Ecto neural progenitor cell (in vitro differentiated cells): Measurements from ENCODE around the gene RRBP1.

Experiments
- DNase-seq: peaks from one replicate; pipeline ENCODE4 v3.0.0-alpha.2; 2018; ENCODE audit warnings: low spot score

RRBP1 gene

DNA sequence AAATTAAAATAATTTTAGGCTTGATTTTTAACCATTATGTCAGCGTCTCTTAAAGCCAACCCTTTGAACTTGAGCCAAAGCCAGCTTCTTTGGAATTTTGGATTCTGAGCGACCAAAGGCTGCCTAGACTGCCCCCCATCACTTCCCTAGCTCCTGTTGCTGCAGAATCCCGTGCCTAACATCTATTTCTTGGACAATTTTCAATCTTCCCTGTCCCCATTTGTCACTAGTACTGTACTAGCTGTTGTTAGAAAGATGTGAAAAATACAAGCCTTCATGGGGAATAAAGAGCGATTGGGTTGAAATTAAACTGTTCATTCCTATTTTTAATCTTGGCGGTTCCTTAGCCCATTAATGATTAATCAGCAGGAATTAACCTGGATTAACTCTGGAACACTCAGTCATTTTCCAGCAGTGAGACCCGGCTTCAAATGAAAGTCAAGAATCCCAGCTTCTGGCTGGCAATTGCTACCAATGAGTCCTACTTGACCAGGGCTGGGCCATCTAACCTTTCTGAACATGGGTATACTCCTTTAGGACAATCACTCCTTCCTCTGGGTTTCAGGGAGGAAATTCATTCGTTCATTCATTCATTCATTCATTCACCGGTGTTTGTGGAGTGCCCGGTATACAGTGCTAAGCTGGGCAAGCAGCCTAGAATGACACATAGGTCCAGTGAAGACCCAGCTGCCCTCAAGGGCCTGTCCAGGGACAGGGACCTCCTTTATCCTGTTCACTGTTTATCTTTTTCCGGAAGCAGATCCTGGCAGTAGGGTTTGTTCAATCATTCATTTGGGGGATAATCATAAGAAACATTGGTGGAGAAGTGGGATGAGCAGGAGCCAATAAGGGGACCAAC, 1.4 kb upstream of the RRBP1 start:
- DNase-seq: no peak

DNA sequence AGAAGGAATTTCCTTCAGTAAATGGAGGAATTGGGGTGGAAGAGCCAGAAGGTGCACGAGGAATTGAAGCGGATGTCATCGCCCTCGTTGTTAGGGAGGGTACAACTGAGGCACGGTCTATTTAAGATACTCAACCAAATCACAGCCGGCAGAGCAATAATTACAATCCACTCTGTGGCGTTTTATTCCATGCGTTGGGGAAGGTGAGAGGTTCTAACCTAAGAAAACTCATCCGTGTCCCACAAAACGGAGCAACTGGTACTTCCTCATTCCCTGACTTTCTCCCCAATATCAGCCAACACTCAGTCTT, 802 bp upstream of the RRBP1 start:
- DNase-seq: no peak

DNA sequence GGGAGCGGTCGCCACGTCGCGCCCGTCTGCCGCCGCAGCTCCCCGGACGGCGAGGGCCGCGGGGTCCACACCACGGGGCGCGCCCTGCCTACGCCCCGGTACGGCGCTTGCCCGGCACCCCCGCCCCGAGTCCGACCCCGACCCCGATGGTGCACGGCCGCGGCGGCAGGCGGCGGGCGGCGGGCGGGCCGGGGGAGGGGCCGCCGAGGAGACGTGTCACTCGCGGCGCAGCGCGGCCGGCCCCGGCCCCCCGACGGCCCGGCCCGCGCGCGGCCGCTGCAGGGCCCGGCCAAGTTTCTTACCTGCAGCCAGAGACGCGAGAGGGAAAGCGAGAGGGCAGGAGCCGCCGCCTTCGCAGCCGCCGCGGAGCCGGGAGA, 328 bp downstream of the RRBP1 start:
- no peak for DNase-seq

DNA sequence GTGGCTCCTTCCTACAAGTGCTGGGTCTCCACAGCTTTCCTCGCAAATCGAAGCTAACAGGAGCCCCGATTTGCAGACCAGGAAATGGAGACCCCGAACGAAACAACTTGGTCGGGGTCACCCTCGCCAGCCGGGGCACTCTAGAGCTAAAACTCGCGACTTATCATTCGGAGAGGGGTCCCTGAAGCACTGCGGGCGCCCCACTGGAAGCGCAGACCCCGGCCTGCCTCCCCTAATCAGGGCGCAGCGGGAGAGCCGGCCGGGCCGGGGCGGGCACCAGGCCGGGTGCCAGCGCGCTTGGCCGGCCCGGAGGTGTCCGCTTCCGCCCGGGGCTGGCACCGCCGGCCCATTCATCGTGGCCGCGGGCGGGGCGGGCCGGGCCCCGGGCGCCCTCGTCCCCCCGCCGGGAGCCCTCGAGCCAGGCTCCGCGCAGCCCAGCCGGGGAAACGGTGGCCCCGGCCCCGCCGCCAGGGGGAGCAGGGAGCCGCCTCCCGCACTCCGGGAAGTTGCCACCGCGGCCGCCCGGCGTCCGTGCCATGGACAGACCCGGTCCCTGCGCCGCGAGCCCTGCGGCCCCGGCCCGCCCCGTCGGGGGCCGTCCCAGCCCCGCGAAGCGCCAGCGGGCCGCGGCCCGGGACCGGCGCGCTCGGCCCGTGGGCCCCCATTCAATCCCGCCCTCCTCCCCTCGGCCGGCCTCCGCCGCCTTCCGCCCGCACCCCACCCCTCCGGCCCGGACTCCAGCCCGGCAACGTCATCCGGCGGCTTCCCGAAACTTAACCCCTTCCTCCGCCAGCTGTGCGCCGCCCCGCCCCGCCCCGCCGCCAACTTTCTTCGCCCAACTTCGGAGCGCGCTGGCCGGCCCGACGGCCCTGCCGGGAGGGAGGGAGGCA, 961 bp downstream of the RRBP1 start:
- peak; percentile 92 for DNase-seq

DNA sequence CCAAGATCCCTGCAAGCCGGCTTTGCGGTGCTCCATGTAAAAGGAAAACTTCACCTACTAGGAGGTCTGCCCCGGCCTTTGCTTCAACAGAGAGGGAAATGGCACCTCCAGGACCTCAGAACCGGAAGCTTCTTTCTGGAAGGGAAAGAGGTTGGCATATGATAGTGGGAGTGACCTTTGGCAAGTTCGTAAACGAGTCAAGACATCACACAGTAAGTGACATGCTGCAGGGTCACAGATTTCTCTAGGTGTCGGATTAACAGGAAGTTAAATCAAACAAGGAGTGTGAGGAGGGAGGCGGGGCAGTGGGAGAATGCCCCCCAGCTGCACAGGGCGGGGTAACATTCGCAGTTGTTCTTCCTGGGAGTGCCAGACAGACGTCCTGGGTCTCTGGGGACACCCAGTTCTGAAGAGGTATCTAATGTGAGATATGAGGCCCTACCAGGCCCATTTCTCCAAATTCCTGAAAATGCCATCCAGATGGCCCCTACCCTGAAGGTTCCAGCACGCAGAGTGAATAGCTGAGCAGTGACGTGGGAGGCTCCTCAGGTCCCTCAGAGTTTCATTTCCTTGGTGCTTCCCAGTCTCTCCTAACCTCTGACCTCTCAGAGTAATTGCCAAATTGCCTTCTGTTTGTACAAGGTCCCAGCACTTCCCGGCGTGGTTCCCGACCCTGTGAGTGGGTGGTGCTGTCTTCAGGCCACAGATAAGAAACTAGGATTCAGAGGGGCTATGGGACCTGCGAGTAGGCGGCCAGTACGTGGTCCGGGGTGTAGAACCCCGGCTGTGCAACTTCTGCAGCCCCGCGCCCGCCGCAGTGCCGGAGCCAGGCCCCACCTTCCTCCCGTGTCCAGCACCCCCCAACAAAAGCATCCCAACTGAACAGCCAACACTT, 1.9 kb downstream of the RRBP1 start:
- peak; percentile 64 for DNase-seq

DNA sequence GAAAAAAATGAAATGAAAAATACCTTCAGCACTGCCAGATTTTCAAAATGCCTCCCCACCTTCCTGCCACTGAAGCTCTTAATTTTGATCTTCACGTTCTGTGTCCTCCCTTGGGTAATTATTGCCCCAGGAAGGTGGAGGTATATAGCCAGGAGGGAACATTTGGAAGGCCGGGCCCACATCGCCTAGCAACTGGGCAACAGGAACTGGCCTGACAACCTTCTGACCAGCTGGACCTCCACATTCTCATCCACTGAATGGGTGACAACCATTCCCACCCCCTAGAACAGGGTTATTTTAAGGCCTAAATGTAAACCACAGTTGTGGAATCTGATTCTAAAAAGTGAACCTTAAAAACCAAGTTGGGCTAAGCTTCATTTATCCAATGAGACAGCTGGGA, 3.2 kb downstream of the RRBP1 start:
- no peak for DNase-seq

DNA sequence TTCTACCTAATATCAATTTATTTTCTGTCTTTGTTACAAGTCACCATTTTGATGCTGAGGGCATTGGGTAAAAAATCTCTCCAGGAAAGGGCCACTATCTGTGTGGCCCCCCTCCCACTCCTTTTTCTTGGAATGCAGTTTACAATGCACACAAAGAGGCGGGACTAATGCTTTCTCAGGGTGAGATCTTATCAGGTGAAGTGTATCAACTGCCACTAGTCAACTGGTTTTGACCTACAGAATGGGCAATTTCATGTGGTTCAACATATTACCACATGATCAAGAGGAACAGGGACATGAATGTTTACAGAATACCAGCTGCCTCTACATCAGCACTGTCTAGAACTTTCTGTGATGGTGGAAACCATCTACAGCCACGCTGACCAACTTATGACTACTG, 3.7 kb downstream of the RRBP1 start:
- DNase-seq: no peak

DNA sequence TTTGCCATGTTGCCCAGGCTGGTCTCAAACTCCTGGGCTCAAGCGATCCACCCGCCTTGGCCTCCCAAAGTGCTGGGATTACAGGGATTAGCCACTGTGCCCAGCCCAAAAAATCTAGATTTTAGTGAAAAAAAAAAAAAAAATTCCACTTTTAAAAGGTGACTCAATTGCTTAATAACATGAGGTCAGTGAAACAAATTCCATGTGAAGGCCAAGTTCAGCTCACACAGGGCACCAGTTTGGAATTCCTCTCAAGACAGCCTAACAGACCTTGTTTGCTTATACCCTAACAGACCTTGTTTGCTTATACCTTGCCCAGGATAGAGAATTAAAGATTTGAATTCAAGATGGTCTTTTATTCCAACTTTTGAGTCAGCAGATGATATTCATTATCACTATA, 5.1 kb downstream of the RRBP1 start:
- DNase-seq: no peak

DNA sequence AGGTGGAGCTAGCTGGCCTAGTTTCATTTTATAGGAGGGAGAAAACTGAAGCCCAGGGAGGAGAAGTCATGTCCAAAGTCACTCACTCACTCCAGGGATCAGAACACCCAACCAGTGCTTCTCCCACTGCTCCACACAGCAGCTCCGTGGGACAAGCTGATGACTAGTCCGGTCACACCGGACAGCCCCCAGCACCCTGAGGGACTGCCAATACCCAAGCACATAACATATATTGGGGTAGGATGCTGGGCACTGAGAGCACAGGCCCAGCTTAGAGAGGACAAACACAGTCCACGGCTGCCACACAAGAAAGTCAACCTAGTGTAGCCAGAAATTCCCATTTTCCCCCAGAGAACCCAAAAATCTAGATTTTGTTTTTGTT, 5.7 kb downstream of the RRBP1 start:
- DNase-seq: no peak

DNA sequence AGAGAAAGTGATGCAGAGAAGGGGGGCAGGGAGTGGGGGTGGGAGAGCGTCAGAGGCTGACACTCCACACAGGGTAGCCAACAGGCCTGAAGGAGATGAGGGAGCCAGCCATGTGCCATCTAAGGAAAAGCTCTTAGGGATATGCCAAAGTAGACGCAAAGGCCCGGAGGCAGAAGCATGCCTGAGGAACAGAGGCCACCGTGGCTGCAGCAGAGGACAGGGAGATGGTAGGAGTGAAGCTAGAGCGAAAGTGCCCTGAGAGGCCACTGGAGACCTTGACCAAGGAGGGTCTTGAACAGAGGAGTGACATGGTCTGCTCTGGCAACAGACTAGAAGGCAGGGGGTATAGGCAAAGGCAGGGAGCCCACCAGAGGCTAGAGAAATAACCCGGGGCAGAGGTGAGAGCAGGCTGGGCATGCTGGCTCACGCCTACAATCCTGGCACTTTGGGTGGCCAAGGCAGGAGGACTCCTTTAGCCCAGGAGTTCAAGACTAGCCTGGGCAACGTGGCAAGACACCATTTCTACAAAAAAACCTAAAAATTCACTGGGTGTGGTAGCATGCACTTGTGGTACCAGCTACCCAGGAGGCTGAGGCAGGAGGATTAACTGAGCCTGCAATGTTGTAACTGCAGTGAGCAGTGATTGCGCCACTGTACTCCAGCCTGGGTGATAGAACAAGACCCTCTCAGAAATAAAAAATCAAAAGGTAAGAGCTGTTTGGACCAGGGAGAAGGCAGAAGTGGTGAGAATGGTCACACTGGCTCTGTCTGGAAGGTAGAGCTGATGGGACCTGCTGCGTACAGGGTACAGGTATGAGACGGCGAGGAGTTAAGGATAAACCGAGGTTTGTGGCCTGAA, 6.3 kb downstream of the RRBP1 start:
- DNase-seq: no peak

DNA sequence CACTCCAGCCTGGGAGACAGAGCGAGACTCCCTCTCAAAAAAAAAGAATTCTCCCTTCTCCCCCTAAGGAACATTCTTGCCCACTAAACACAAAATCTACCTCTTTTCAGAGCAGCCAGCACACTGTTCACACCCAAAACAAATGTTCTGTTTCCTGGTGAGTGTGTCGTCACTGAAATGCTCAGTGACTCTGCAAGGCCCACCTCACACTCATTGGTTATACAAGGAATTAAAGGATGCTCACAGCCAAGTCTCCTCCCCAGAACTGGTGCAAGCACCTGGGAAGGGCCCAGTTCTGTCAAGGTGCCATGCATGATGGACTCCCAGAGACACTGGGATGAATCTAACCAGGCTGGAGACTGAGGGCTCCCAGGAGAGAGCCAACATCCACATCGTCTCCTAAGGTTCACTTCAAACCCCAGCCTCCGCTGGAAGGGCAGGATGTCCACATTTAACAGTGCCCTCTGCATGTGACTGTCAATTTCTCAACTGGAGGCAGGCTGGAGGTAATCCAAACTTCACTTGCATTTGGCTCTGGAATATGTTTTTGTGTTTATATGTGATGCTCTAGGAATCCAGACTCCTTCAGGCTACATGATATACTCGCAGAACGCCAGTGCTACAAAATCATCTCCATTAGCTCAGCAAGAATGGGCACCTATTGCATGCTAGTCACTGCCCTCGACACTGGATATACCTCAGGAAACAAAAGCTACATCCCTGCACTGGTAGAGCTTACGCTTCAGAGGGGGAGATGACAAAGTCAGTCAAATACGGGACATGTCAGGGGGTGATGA, 7.1 kb downstream of the RRBP1 start:
- DNase-seq: no peak

DNA sequence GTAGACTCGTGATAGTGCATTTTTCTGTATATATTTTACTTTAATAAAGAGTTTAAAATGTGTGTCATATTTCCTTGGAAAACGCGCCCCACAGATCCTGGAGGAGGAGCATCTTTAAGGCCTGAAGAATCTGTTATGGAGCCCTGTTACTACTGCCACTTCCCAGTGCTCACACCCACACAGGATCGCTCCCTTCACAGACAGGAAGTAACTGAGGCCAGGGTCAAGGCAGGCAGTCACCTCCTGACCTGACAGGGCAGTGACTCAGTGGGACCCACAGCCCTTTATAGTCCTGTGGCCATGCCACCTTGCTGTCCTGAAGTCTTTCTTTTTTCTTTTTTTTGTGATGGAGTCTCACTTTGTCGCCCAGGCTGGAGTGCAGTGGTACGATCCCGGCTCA, 9.0 kb downstream of the RRBP1 start:
- DNase-seq: no peak

DNA sequence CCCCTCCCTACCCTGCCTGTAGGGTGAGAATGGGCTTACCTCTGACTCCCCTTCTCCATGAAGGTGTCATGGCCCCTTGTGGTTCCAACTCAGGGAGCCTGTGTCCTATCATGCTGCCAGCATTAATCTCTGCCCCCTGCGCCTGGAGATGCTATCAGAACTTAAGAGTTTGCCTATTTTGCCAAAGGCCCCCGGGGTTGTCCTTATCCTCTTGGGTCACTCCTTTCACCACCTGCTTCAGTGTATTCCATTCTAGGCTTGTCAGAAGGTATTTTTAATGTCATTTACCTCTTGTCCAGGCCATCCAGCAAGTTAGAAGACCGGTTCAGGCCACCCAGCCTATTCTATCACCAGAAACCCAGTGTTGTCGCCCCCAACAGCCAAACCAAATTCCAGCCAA, 10.5 kb downstream of the RRBP1 start:
- no peak for DNase-seq

DNA sequence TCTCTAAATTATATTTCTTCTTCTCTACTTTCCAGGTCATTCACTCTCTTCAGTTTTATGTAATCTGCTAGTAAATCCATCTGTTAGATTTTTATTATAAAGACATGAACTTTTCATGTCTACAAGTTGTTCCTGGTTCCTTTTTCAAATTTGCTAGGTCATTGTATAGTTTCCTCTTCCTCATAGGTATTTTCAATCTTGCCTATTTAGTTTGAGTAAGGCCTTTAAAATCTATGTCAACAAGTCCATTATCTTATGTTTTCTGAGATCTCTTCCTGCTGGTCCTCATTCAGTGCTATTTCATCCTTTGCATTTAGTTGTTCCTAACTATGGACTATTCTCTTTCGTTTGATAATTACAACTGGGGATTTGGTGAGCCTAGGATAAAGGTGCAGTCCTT, 11.0 kb downstream of the RRBP1 start:
- no peak for DNase-seq

DNA sequence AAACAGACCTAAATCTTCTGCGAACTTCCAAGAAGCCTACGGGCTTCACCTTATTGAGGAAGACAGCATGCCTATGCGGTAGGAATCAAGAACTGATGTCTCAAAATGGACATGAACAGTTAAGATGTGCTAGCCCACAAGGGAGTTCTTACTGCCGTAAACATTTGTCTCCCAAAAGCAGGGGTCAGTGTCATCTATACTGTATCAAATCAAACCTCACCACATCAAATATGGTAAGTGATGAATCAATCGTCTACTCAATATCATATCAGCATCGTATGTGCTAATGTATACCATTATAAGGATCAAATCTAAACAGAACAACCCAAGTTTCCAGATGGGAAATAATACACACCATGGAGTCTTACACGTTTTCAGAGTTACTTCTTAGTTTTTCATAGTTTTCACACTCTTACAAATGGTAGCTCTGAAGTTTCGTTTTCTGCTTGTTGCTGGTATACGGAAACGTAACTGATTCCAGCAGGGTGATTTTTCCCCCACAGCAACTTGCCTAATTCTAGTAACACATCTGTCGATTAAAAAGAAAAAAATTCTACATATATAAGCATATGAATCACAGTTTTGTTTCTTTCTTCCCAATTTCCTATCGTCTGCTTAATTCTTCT, 12.6 kb downstream of the RRBP1 start:
- DNase-seq: no peak

DNA sequence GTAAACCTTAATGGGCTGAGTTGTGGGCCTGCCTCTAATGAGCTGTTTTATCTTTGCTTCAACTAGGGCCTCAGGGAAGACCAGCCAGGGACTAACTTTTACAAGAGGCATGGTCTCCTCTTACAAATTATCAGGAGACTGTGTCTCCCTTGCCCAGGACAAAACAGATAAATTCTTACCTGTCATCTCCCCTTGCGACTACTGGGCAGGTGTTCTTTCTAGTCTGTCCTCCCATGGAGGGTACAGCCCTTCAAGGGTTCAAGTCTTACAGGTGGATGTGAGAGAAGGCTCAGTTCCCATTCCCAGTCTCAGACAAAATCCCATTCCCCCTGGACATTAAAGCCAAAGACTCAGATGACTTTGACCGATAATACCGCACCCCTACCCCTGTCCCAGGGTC, 13.6 kb downstream of the RRBP1 start:
- DNase-seq: no peak

DNA sequence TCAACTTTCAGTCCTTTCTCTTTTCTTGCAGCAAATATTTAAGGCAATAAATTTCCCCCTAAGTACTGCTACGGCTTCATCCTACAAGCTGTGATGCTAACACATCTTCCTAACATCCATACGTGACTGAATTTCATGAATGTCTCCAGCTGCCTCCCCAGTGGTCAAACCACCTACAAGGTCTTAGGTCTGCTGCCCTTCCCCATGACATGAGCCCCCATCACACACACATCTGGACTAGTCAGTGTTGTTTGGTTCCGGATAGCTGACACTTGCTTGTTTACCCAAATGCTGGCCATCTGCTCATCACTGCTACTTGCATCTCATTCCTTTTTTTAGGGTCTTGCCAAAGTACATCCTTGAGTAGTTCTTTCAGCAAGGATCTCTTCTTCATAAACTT, 14.6 kb downstream of the RRBP1 start:
- no peak for DNase-seq

DNA sequence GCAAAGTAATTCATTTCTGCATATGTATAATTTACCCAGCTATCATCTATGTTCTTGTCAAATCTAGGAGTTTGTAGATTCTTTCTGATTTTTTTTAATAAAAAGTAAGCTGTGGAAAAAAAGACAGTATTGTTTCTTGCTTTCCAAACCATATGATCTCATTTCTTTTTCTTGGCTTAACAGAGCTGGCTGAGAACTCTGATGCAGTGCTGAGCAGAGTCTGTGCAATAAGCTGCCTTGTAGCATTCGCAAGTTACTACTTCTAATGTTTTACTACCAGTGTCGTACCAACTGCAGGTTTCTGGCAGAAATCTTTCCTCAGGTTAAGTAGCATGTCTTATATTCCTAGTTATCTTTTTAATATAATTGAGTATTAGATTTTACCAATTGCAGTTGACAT, 15.6 kb downstream of the RRBP1 start:
- no peak for DNase-seq

DNA sequence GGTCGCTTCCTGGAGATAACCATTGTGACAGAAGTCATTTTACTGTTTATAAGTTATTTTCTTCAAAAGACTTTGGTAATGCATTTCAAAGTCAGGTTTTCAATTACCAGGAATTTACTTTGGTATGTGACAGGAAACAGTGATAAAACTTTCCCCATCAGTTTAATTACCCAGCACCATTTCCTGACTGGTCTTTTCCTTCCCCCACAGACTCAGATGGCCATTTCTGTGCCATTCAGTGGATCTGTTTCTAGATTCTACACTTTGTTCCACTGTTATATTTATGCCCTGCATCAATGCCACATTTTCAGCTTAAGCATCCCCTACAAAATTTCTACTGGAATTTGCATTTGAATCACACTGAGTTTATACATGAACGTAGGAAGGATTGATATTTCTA, 16.3 kb downstream of the RRBP1 start:
- no peak for DNase-seq

DNA sequence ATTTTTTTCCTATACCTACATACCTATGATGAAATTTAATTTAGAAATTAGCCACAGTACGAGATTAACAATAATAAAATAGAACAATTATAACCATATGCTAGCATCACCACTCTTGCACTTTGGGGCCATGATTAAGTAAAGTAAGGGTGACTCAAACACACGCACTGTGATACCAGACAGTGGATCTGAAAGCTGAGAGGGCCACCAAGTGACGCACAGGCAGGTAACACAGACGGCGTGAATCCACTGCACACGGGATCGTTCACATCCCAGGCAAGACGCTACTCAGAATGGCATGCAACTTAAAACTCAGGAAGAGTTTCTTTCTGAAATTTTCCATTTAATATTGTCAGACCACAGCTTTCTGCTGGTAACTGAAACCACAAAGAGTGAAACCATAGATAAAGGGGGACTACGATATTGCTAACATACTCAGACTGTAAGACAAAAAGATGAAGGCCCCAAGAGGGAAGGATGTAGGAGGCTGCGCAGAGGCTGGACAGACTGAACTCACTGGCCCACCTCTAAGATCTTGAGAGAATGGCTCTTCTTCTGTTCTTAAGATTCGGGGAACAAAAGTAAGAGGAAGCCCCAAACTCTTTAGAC, 17.9 kb downstream of the RRBP1 start:
- no peak for DNase-seq
